ENCODE measurements around the gene ADRA2A. TPM values are rescaled to one million over a fixed set of nuclear protein-coding genes. Genes with fewer than 3 reads are reported as not detected.

Gene ADRA2A
- total and polyA plus RNA-seq, 10 of the 15 experiments (the other 5 are each of a cell fraction or from before 2014, with no cell fraction given), result 0.08 TPM; not detected in 9

GRCh38 chr10:111085690-111086353, 9.0 kb downstream of the ADRA2A start:
- no peak for DNase-seq (ENCODE audit: low read depth, low spot score)
- no peak overlapping the region for H3K9ac ChIP-seq (ENCODE audit: control insufficient read depth, insufficient read depth, low read length)
- no peaks in the 10 kb centered on the region; a peak in 3 of 4 replicates for H3K27me3 ChIP-seq (replicated peaks in 1 of 2; ENCODE audit: control insufficient read depth in 2 of 2, insufficient read depth in 2 of 2, low read length in 1 of 2)
- no peaks in the 10 kb centered on the region for H3K4me1 ChIP-seq (ENCODE audit: control insufficient read depth, insufficient read depth, low read length)
- TF ChIP-seq TARDBP (IDR thresholded peaks at IDR 0.05; ENCODE audit: borderline replicate concordance) (no peak), CHD1 (IDR thresholded peaks at IDR 0.05; ENCODE audit: low read depth, low read length) (no peak)
- H3K4me3 ChIP-seq, result no peak overlapping the region
- ATAC-seq, result no peak
- no peaks in the 10 kb centered on the region for H4K20me1 ChIP-seq (ENCODE audit: control insufficient read depth, insufficient read depth)
- FAIRE-seq, result no peak
- ChIA-PET POLR2A (no interaction called here), RAD21 (ENCODE audit: unreplicated experiment) (no interaction called here), SMC1A (ENCODE audit: uncharacterized antibody, unreplicated experiment) (interaction anchor here (0.9 to 1.0 kb wide), 2 partner anchors 11 to 340 kb away, joined by 4 to 5 read pairs; no protein-coding TSS in a partner anchor), CTCF (interaction anchor here (0.9 to 1.1 kb wide), 3 partner anchors 9 to 413 kb away, joined by 3 to 5 read pairs (median 3); no protein-coding TSS in a partner anchor)
- 52% methylated on average over 6 of the region's 6 CpGs for WGBS (ENCODE audit: insufficient coverage, insufficient replicate concordance, low lambda C conversion rate, missing lambda C conversion rate)
- no peak overlapping the region for H2AFZ ChIP-seq (ENCODE audit: control insufficient read depth, low read depth, low read length)
- no TSS peak for BruUV-seq (replicated peaks)
- intact Hi-C loops (cut with micrococcal nuclease; ENCODE audit: unreplicated experiment) (no loop called here), in situ Hi-C loops (cut with MboI) (no loop called here)
- H3K36me3 ChIP-seq (ENCODE audit: control insufficient read depth in 2 of 2, insufficient read depth in 2 of 2, low read length in 1 of 2), result no peaks in the 10 kb centered on the region
- no peaks in the 10 kb centered on the region for H3K79me2 ChIP-seq (ENCODE audit: control insufficient read depth, insufficient read depth, low read length)
- H3K9me3 ChIP-seq (replicated peaks; ENCODE audit: control insufficient read depth, insufficient read depth, low read length), result no peaks in the 10 kb centered on the region
- no peak overlapping the region for H3K27ac ChIP-seq (ENCODE audit: control insufficient read depth, insufficient read depth)
- H3K4me2 ChIP-seq (ENCODE audit: control insufficient read depth, insufficient read depth), result no peak overlapping the region

DNA sequence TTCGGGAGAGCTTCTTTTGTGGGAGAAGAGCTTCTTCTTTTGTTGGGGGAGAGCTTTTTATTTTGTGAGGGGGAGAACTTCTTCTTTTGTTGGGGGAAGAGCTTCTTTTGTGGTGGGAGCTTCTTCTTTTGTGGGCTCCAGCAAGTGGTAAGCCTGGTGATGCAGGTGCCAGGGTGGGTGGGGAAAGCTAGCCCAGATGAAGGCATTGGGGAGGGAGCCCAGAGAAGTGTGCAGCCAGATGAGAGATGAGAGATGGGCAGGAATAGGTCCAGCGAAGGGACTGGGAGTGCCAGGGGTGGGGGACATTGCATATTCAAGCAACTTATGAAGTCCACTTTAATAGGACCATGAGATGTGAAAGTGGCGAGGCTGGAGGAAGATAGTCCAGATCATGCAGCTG, 9.7 kb downstream of the ADRA2A start:
- BruUV-seq (replicated peaks), result no TSS peak
- no peak for DNase-seq (ENCODE audit: low read depth, low spot score)
- Histone ChIP-seq H3K27ac (ENCODE audit: control insufficient read depth, insufficient read depth) (no peak overlapping the region), H3K4me2 (ENCODE audit: control insufficient read depth, insufficient read depth) (no peak overlapping the region), H4K20me1 (ENCODE audit: control insufficient read depth, insufficient read depth) (no peaks in the 10 kb centered on the region), H3K79me2 (ENCODE audit: control insufficient read depth, insufficient read depth, low read length) (no peaks in the 10 kb centered on the region), H3K4me3 (no peak overlapping the region), H3K9ac (ENCODE audit: control insufficient read depth, insufficient read depth, low read length) (no peak overlapping the region), H3K4me1 (ENCODE audit: control insufficient read depth, insufficient read depth, low read length) (no peaks in the 10 kb centered on the region), H3K27me3 (replicated peaks in 1 of 2; ENCODE audit: control insufficient read depth in 2 of 2, insufficient read depth in 2 of 2, low read length in 1 of 2) (no peaks in the 10 kb centered on the region; a peak in 3 of 4 replicates), H3K36me3 (ENCODE audit: control insufficient read depth in 2 of 2, insufficient read depth in 2 of 2, low read length in 1 of 2) (no peaks in the 10 kb centered on the region), H2AFZ (ENCODE audit: control insufficient read depth, low read depth, low read length) (no peak overlapping the region), H3K9me3 (replicated peaks; ENCODE audit: control insufficient read depth, insufficient read depth, low read length) (no peaks in the 10 kb centered on the region)
- no peak for FAIRE-seq
- WGBS (ENCODE audit: insufficient coverage, insufficient replicate concordance, low lambda C conversion rate, missing lambda C conversion rate), result 14% methylated on average over 3 of the region's 3 CpGs
- in situ Hi-C loops (cut with MboI), result no loop called here
- CTCF ChIA-PET, result interaction anchor here (0.9 to 1.1 kb wide), 3 partner anchors 8 to 414 kb away, joined by 3 to 5 read pairs (median 3); no protein-coding TSS in a partner anchor
- SMC1A ChIA-PET (ENCODE audit: uncharacterized antibody, unreplicated experiment), result interaction anchor here (0.9 to 1.0 kb wide), 2 partner anchors 11 to 341 kb away, joined by 4 to 5 read pairs; no protein-coding TSS in a partner anchor
- no peak for ATAC-seq
- intact Hi-C loops (cut with micrococcal nuclease; ENCODE audit: unreplicated experiment), result no loop called here
- POLR2A ChIA-PET, result no interaction called here
- RAD21 ChIA-PET (ENCODE audit: unreplicated experiment), result no interaction called here
- TF ChIP-seq, protein P1, sequence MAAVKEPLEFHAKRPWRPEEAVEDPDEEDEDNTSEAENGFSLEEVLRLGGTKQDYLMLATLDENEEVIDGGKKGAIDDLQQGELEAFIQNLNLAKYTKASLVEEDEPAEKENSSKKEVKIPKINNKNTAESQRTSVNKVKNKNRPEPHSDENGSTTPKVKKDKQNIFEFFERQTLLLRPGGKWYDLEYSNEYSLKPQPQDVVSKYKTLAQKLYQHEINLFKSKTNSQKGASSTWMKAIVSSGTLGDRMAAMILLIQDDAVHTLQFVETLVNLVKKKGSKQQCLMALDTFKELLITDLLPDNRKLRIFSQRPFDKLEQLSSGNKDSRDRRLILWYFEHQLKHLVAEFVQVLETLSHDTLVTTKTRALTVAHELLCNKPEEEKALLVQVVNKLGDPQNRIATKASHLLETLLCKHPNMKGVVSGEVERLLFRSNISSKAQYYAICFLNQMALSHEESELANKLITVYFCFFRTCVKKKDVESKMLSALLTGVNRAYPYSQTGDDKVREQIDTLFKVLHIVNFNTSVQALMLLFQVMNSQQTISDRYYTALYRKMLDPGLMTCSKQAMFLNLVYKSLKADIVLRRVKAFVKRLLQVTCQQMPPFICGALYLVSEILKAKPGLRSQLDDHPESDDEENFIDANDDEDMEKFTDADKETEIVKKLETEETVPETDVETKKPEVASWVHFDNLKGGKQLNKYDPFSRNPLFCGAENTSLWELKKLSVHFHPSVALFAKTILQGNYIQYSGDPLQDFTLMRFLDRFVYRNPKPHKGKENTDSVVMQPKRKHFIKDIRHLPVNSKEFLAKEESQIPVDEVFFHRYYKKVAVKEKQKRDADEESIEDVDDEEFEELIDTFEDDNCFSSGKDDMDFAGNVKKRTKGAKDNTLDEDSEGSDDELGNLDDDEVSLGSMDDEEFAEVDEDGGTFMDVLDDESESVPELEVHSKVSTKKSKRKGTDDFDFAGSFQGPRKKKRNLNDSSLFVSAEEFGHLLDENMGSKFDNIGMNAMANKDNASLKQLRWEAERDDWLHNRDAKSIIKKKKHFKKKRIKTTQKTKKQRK (IDR thresholded peaks at IDR 0.05; ENCODE audit: low read depth, low read length), result no peak
- TF ChIP-seq TCF12 (IDR thresholded peaks at IDR 0.05; ENCODE audit: low read depth, low read length), result no peak
- no peak for TF ChIP-seq ZNF592 (IDR thresholded peaks at IDR 0.05)
- no peak for TF ChIP-seq CHD4 (IDR thresholded peaks at IDR 0.05)

Data from GM12878 (cell line).